Endothelial cell of umbilical vein (primary cell): ENCODE measurements around the gene CNIH2. TPM values are rescaled to one million over a fixed set of nuclear protein-coding genes. Genes with fewer than 3 reads are reported as not detected.

ENCODE experiments used
- BruUV-seq: library from RNA; stranded (reverse); fragments of 400-500 nt; replicated peaks from 2 replicates; lab custom pipeline; 2021; lab: Mats Ljungman, UMichigan
- CTCF ChIA-PET: fragments of 300-600, 350-600 bp; sonication (Branson Sonifier 250); formaldehyde crosslinking; loops from one replicate; lab custom pipeline; 2021; ENCODE audit warnings: antibody characterized with exemption, inconsistent platforms; lab: Charles Lee
- POLR2A ChIA-PET: fragments of 300-600, 350-600 bp; sonication (Branson Sonifier 250); formaldehyde crosslinking; loops from one replicate; lab custom pipeline; 2021; ENCODE audit warnings: antibody characterized with exemption, inconsistent platforms; lab: Charles Lee
- DNase-seq: peaks from one replicate; pipeline ENCODE4 v3.0.0-alpha.2; 2011; ENCODE audit warnings: low read depth, low spot score
- FAIRE-seq: peaks from 2 replicates; lab custom pipeline; 2011; peaks lifted over from hg19 to GRCh38; lab: Jason Lieb, UNC
- H2AFZ ChIP-seq: 2 replicates; pipeline ENCODE4 v1.6.0; 2012; ENCODE audit warnings: low read depth, low read length, control low read depth, inconsistent platforms
- H3K27ac ChIP-seq: 2 replicates; pipeline ENCODE4 v1.5.1; 2011; ENCODE audit warnings: low read depth, mild to moderate bottlenecking, control low read depth, low read length, moderate library complexity; ENCODE audit not compliant: insufficient read depth
- H3K27me3 ChIP-seq, 2 experiments: 2 replicates each; pipeline versions ENCODE4 v1.6.0 to v1.6.1; 2011; ENCODE audit warnings: low read length in 2 of 2, mixed read lengths in 1 of 2; ENCODE audit not compliant: control insufficient read depth in 2 of 2, insufficient read depth in 2 of 2
- H3K36me3 ChIP-seq, 2 experiments: 2 replicates in 1 of 2; 3 replicates in 1 of 2; pipeline ENCODE4 v1.5.1; 2011; ENCODE audit warnings: low read length in 2 of 2, mild to moderate bottlenecking in 1 of 2, moderate library complexity in 1 of 2; ENCODE audit not compliant: control insufficient read depth in 2 of 2, insufficient read depth in 2 of 2; ENCODE audit errors: extremely low read depth in 1 of 2
- H3K4me1 ChIP-seq: 3 replicates; pipeline ENCODE4 v1.5.1; 2011; ENCODE audit warnings: mild to moderate bottlenecking, low read length; ENCODE audit not compliant: control insufficient read depth, insufficient read depth; ENCODE audit errors: extremely low read depth
- H3K4me2 ChIP-seq: 2 replicates; pipeline ENCODE4 v1.6.1; 2011; ENCODE audit warnings: low read length, control low read depth, mixed read lengths; ENCODE audit not compliant: insufficient read depth
- H3K4me3 ChIP-seq, 3 experiments: fragments of 200-600 bp in 1 of 3; sonication (generic), shearing (Covaris generic) in 1 of 3; replicated peaks in 1 of 3; 2 replicates each; pipeline ENCODE4 v1.5.1; 2011 to 2016; ENCODE audit warnings: control low read depth in 3 of 3, low read length in 3 of 3, mild to moderate bottlenecking in 2 of 3, inconsistent platforms in 1 of 3, low read depth in 1 of 3, moderate library complexity in 1 of 3; ENCODE audit not compliant: insufficient read depth in 1 of 3
- H3K79me2 ChIP-seq: 2 replicates; pipeline ENCODE4 v1.6.0; 2012; ENCODE audit warnings: low read length, inconsistent platforms; ENCODE audit not compliant: control insufficient read depth, insufficient read depth
- H3K9ac ChIP-seq: replicated peaks from 2 replicates; pipeline ENCODE3; 2011; ENCODE audit warnings: low read length, control low read depth; ENCODE audit not compliant: insufficient read depth; ENCODE audit errors: extremely low read depth
- H3K9me1 ChIP-seq: replicated peaks from 3 replicates; pipeline ENCODE4 v1.6.0; 2011; ENCODE audit warnings: mild to moderate bottlenecking, low read length; ENCODE audit not compliant: control insufficient read depth, insufficient read depth; ENCODE audit errors: extremely low read depth
- H3K9me3 ChIP-seq: replicated peaks from 2 replicates; pipeline ENCODE4 v1.5.1; 2012; ENCODE audit warnings: low read length, inconsistent platforms; ENCODE audit not compliant: control insufficient read depth, insufficient read depth
- H4K20me1 ChIP-seq: replicated peaks from 2 replicates; pipeline ENCODE3; 2011; ENCODE audit warnings: mild to moderate bottlenecking, low read length; ENCODE audit not compliant: control insufficient read depth, insufficient read depth; ENCODE audit errors: extremely low read depth
- CTCF ChIP-seq, 2 donors: IDR thresholded peaks; 1 replicate in 1 of 2; 2 replicates in 1 of 2; pipeline ENCODE4 v1.5.1; 2011; ENCODE audit warnings: low read length in 2 of 2, mild to moderate bottlenecking in 2 of 2, moderate library complexity in 2 of 2, control low read depth in 1 of 2, inconsistent platforms in 1 of 2, low read depth in 1 of 2; ENCODE audit not compliant: insufficient read depth in 1 of 2; ENCODE audit errors: extremely low read depth in 1 of 2
- EZH2 ChIP-seq: IDR thresholded peaks from 2 replicates; pipeline ENCODE4 v1.6.1; 2012; ENCODE audit warnings: borderline replicate concordance, low read depth, mild to moderate bottlenecking, moderate library complexity, low read length, inconsistent platforms; ENCODE audit not compliant: severe bottlenecking
- FOS ChIP-seq: IDR thresholded peaks from 2 replicates; pipeline ENCODE4 v1.6.1; 2011; ENCODE audit warnings: mild to moderate bottlenecking, low read length, moderate library complexity, borderline replicate concordance; ENCODE audit not compliant: insufficient read depth
- GATA2 ChIP-seq: IDR thresholded peaks from 2 replicates; pipeline ENCODE4 v1.7.0; 2011; ENCODE audit warnings: low read depth, mild to moderate bottlenecking, moderate library complexity, mixed read lengths, low read length; ENCODE audit not compliant: insufficient read length, insufficient read depth
- JUN ChIP-seq: IDR thresholded peaks from 2 replicates; pipeline ENCODE4 v1.6.1; 2011; ENCODE audit warnings: borderline replicate concordance, low read depth; ENCODE audit not compliant: insufficient read length, insufficient read depth
- MYC ChIP-seq: IDR thresholded peaks from one replicate; pipeline ENCODE4 v1.6.1; 2011; ENCODE audit warnings: mild to moderate bottlenecking, low read depth, low read length
- POLR2A ChIP-seq: IDR thresholded peaks from 2 replicates; pipeline ENCODE4 v1.6.1; 2012; ENCODE audit warnings: low read depth, mild to moderate bottlenecking, control low read depth, low read length
- POLR2AphosphoS5 ChIP-seq: IDR thresholded peaks from 2 replicates; pipeline ENCODE4 v1.6.1; 2012; ENCODE audit warnings: low read depth, mild to moderate bottlenecking, control low read depth, low read length, moderate library complexity; ENCODE audit not compliant: insufficient read depth
- dilution Hi-C: fragments of 300-500 bp; cut with MboI; formaldehyde crosslinking; loops from one replicate; pipeline ENCODE4 v1.15.0; 2019; ENCODE audit warnings: low sequenced_read_pairs; ENCODE audit not compliant: extremely low pct_ligation_motif_present
- intact Hi-C: fragments of 100-400 bp; cut with micrococcal nuclease; formaldehyde crosslinking; loops from one replicate; pipeline ENCODE4 v1.10.0; 2022
- polyA plus RNA-seq, 4 experiments: library from polyadenylated mRNA; depleted of rRNA in 3 of 4; stranded (reverse) in 3 of 4; unstranded in 1 of 4; fragments of >200 nt; gene quantifications; 2 replicates each; pipeline versions ENCODE4 v1.2.1 to v1.2.3, GENCODE V29; 2011 to 2012; ENCODE audit warnings: missing spikeins in 1 of 4
- total RNA-seq: library from RNA; stranded (reverse); gene quantifications from 2 replicates; pipeline ENCODE4 v1.2.3, GENCODE V29; 2021
- TF ChIP-seq, protein P1 (sequence below): IDR thresholded peaks from 2 replicates; pipeline ENCODE4 v1.6.1; 2011; ENCODE audit not compliant: insufficient read depth, insufficient read length

CNIH2 gene
- total and polyA plus RNA-seq, 2 donors (not counting 3 experiments of a cell fraction or from before 2014, with no cell fraction given) = 0.46 to 1.2 TPM

DNA sequence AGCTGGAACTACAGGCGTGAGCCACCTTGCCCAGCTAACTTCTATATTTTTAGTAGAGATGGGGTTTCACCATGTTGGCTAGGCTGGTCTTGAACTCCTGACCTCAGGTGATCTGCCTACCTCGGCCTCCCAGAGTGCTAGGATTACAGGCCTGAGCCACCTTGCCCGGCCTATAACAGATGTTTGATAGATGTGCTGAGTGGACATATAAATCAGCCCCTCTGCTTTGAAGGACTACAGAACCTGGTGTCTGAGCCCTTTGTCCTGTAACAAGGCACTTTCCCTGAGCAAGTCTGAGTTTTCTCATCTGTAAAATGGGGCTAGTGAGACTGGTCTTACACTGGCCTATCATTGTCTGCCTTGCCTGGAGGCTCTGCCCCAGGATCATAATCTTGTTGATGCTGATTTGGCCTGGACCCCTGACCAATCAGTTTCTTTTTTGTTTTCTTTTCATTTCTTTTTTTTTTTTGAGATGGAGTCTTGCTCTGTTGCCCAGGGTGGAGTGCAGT, 51.2 kb downstream of the CNIH2 start:
- no peaks in the 10 kb centered on the region for H3K79me2 ChIP-seq
- TF ChIP-seq POLR2A (no peak), MYC (no peak), GATA2 (no peak), JUN (no peak), CTCF (IDR thresholded peaks at IDR 0.05; ENCODE audit: extremely low read depth in 1 of 2, insufficient read depth in 1 of 2, low read depth in 1 of 2, low read length in 2 of 2) (no peak), FOS (no peak), EZH2 (no peak), POLR2AphosphoS5 (no peak)
- TF ChIP-seq, protein P1, sequence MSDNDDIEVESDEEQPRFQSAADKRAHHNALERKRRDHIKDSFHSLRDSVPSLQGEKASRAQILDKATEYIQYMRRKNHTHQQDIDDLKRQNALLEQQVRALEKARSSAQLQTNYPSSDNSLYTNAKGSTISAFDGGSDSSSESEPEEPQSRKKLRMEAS = no peak
- POLR2A ChIA-PET = no interaction called here
- no peaks in the 10 kb centered on the region for H4K20me1 ChIP-seq
- CTCF ChIA-PET = interaction anchor here (0.7 to 8.7 kb wide), 8 partner anchors 9 to 107 kb away, joined by 3 to 225 read pairs (median 4); partner anchors contain the start of genes CD248 and TMEM151A
- BruUV-seq = no TSS peak
- no peak overlapping the region for H3K9ac ChIP-seq
- no peak overlapping the region for H3K4me2 ChIP-seq
- H3K27me3 ChIP-seq = no peaks in the 10 kb centered on the region
- H3K9me1 ChIP-seq = no peaks in the 10 kb centered on the region
- no peaks in the 10 kb centered on the region for H3K9me3 ChIP-seq
- H3K4me1 ChIP-seq = peaks cover 7% of the 10 kb centered on the region
- DNase-seq (no peak), FAIRE-seq (no peak)
- no peak overlapping the region for H3K4me3 ChIP-seq
- no peaks in the 10 kb centered on the region for H3K36me3 ChIP-seq
- intact Hi-C loops = no loop called here
- H2AFZ ChIP-seq = no peak overlapping the region
- dilution Hi-C loops = no loop called here
- H3K27ac ChIP-seq = no peak overlapping the region
